NK-92 (cell line): ENCODE measurements around the gene SLC6A8.
"Not testable (repeated sequence)": the region's sequence is repeated elsewhere in the genome, so short reads cannot be mapped to it uniquely, and the experiment has no call there.

Experiments used
- DNase-seq: peaks from one replicate; lab custom pipeline; 2025; ENCODE audit not compliant: unreplicated experiment; lab: John Stamatoyannopoulos, UW

Gene SLC6A8

GRCh38 chrX:153728951-153729631 is 41.4 kb downstream of the SLC6A8 start:
- DNase-seq, result no peak

DNA sequence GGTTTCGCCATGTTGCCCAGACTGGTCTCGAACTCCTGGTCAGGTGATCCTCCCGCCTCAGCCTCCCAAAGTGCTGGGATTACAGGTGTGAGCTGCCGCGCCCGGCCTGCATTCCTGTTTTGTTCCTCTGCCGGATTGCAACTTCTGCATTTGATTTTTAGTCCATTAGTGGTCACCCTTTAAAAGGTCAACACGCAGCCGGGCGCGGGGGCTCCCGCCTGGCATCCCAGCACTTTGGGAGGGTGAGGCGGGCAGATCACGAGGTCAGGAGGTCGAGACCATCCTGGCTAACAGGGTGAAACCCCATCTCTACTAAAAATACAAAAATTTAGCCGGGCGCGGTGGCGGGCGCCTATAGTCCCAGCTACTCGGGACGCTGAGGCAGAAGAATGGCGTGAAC is 42.4 kb downstream of the SLC6A8 start:
- DNase-seq, result not testable (repeated sequence)

GRCh38 chrX:153731117-153731844 is 43.6 kb downstream of the SLC6A8 start:
- no peak for DNase-seq

- no peak for DNase-seq
Measured at GRCh38 chrX:153731845-153732215, 44.1 kb downstream of the SLC6A8 start.

DNA sequence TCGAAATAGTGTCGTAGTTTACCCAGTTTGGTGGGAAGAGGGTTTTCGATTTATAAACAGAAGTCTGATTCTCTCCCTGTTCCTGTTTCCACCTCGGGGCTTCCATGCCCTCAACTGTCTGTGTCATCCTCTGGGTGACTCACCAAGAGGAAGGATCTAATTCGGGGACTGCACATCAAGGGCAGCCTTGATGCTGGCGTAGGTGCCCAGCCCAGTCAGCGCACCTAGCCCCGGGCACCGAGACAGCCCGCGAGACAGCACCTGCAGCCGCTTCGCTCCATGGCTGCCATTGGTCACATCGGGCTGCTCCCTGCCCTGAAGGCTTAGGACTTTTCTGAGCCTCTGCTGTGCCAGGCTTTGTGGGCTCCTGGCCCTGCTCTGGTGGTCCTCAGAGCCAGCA is 44.7 kb downstream of the SLC6A8 start:
- no peak for DNase-seq

DNA sequence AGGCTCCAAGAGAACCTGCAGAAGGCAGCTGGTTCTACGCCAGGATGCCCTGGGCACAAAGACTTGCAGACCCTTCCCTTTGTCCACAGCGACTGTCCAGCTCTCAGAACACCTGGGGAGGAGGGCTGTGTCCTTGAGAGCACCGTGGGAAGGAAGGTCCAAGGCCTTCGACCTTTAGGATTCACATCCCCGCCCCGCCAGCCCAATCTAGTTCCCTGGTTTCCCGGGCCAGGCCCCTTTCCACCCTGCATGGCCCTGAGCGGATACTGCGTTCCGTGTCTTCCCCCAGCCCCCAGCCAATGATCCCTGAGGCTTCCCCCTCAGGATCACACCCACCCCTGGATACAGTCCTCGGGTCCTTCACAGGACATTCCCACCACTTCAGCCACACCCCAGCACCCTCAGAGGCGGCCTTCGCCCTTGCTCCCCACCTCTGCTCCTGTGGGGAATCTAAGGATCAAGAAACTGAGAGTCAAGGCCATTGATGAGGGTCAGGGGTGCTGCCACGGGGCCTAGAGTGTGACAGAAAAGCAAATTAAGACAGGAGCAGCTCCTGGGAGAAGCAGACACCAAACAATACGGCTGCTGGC is 46.0 kb downstream of the SLC6A8 start:
- no peak for DNase-seq

- no peak for DNase-seq
Measured at GRCh38 chrX:153734871-153735270, 47.1 kb downstream of the SLC6A8 start.

- no peak for DNase-seq
Measured at GRCh38 chrX:153735274-153735673, 47.5 kb downstream of the SLC6A8 start.

GRCh38 chrX:153736071-153736820 is 48.5 kb downstream of the SLC6A8 start:
- DNase-seq, result no peak

DNA sequence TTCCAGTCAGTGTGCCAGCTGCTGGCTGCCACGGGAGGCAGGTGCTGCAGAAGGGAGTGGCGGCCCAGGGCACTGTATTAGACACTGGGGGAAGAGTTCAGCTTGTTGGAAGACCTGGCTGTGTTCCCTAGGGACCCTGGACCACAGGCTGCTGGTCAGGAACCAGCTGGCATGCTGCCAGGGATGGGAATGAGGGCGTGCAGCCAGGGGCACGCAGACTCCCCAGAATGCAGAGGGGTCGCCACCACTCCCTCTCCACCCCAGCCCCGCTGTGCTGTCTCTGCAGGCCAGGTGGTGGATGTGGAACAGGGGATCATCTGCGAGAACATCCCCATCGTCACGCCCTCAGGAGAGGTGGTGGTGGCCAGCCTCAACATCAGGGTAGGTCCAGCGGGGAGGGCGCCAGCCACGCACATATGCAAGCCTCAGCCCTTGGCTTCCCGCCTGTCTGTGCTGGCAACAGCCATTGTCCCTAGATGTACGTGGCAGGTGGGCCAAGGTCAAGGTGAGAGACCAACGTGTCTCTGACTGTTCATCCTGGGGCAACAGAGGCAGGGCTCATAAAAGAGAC is 49.2 kb downstream of the SLC6A8 start:
- no peak for DNase-seq

DNA sequence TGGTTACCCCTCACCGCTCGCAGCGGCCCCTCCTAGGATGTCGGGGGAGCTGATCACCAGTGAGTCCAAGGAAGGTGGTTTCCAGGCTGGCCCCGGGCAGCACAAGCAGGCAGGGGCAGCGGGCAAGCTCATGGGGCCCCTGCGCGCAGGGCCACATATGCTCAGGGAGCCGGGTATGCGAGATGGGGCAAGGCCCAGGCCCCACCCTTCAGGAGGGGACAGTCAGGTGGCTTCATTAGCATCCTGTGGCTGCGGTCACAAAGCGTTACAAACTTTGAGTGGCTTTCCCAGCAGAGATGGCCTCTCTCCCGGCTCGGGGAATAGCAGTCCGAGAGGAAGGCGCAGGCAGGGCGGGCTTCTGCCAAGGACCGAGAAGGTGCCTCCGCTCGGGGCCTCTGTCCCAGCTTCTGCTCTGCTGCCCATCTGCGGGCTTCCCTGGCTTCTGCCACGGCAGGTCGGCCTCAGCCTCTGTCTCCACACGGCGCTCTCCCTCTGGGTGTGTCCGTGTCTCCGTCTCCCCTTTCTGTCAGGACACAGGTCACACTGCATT is 50.4 kb downstream of the SLC6A8 start:
- no peak for DNase-seq

GRCh38 chrX:153739754-153740486 is 52.2 kb downstream of the SLC6A8 start:
- no peak for DNase-seq

- DNase-seq, result no peak
Measured at GRCh38 chrX:153740631-153741222, 53.0 kb downstream of the SLC6A8 start.

GRCh38 chrX:153741446-153741845 is 53.7 kb downstream of the SLC6A8 start:
- no peak for DNase-seq

DNA sequence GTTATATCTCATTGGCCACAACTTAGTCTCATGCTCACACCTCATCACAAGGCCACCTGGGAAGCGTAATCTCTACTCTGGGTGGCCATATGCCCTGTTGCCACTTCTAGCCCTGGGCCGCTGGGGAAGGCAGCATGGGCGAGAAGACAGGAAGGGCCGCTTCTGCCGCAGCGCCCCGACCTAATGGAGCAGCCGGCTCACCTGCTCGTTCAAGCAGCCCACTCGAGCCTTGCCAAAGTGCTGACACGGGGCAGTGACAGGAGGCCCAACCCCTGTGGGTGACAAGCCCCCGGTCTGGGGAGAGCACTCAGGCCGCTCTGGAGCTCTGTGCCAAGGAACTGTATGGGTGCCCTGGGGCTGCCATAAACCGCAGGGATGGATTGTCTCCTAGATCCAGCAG is 54.4 kb downstream of the SLC6A8 start:
- not testable (repeated sequence) for DNase-seq

DNA sequence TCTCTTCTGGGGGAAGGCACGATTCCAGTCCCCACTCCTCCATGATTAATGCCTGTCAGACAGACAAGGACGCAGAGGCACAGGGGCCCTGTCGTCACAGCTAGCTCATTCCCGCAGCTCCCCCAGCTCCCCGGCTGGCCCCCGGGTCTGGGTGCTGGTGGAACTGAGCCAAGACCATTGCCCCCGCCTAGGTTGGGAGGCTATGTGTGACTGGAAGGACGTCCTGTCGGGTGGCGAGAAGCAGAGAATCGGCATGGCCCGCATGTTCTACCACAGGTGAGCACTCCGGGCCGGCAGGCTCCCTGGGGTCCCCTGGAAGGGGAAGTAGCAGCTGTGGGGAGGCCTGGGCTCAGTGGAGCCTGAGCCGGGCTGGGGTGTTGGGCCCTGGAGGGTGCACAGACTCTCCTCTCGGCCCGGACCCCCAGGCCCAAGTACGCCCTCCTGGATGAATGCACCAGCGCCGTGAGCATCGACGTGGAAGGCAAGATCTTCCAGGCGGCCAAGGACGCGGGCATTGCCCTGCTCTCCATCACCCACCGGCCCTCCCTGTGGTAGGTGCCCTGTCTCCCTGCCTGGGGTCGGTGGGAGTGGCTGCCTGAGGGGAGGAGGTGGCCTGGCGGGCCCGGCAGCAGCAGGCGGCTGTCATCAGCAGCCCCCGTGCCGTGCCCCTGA is 55.2 kb downstream of the SLC6A8 start:
- not testable (repeated sequence) for DNase-seq

GRCh38 chrX:153743468-153744209 is 55.9 kb downstream of the SLC6A8 start:
- not testable (repeated sequence) for DNase-seq

DNA sequence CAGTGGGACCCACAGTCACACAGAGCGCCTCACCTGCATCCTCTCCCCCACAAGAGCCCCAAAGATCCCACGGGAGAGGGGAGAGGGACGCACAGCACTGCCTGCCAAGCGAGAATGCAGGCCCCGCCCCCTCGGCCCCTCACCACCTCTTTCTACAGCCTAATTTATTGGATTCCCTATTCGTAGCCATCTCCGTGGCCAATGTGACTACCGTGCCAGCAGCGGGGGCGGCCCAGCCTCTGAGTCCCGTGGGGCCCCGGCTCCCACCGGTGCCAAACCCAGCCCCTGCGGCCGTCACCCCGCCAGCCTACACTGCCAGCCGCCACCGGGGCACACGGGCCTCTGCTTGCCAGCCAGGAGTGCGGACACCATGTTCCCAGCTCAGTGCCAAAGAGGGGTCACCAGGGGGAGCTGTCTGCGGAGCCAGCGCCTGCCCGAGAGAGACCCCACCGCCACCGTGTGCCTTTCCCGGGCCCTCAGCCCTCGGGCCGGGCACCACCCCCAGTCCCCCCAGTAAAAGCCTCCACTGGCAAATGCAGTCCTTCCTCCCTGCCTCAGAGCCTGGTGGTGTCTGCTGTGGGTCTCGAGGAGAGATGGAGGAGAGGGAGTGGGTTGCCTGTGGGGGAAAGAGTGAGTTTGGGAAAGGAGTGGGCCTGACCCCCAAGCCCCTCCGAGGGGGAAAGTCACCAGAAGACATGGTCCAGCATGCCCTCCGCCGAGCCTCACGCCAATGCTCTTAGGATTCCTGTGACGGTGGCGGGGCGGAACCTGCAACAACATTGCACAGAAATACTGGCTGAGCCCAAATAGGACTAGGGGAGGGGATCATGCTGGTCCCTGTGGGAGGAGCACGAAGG is 56.7 kb downstream of the SLC6A8 start:
- no peak for DNase-seq
